CD14-positive monocyte (primary cell): ENCODE measurements around the gene GTPBP4. TPM values are rescaled to one million over a fixed set of nuclear protein-coding genes. Genes with fewer than 3 reads are reported as not detected.

Source experiments
- DNase-seq, 3 donors: peaks; one replicate each; pipeline ENCODE4 v3.0.0-alpha.2; 2011 to 2022
- H2AFZ ChIP-seq: 2 replicates; pipeline ENCODE4 v1.6.0; 2012; ENCODE audit warnings: mild to moderate bottlenecking, low read depth, low read length, inconsistent platforms; ENCODE audit not compliant: insufficient read depth, poor library complexity, severe bottlenecking
- H3K27ac ChIP-seq, 2 donors: 1 replicate in 1 of 2; 2 replicates in 1 of 2; pipeline ENCODE4 v1.5.1; 2012 to 2013; ENCODE audit warnings: low read length in 2 of 2, control low read depth in 1 of 2, inconsistent platforms in 1 of 2, low read depth in 1 of 2, mild to moderate bottlenecking in 1 of 2
- H3K27me3 ChIP-seq, 2 donors: one replicate each; pipeline versions ENCODE4 v1.6.0 to v1.6.1; 2011 to 2013; ENCODE audit warnings: low read length in 2 of 2; ENCODE audit not compliant: control insufficient read depth in 2 of 2, insufficient read depth in 2 of 2
- H3K36me3 ChIP-seq, 2 donors: replicated peaks in 1 of 2; 1 replicate in 1 of 2; 2 replicates in 1 of 2; pipeline versions ENCODE4 v1.5.1 to v1.6.1; 2012 to 2013; ENCODE audit warnings: low read length in 2 of 2, control low read depth in 1 of 2, inconsistent platforms in 1 of 2, mild to moderate bottlenecking in 1 of 2; ENCODE audit not compliant: insufficient read depth in 2 of 2, control insufficient read depth in 1 of 2
- H3K4me1 ChIP-seq, 2 donors: 1 replicate in 1 of 2; 2 replicates in 1 of 2; pipeline versions ENCODE4 v1.5.1 to v1.6.1; 2012 to 2013; ENCODE audit warnings: low read length in 2 of 2, control low read depth in 1 of 2, inconsistent platforms in 1 of 2, mild to moderate bottlenecking in 1 of 2, moderate library complexity in 1 of 2; ENCODE audit not compliant: insufficient read depth in 2 of 2, control insufficient read depth in 1 of 2
- H3K4me2 ChIP-seq: replicated peaks from 2 replicates; pipeline ENCODE3; 2012; ENCODE audit warnings: low read length, moderate library complexity, mild to moderate bottlenecking; ENCODE audit not compliant: poor library complexity, severe bottlenecking; ENCODE audit errors: extremely low read depth
- H3K4me3 ChIP-seq, 3 experiments: fragments of 200-600 bp in 1 of 3; sonication (generic) in 1 of 3; replicated peaks in 1 of 3; 1 replicate in 2 of 3; 2 replicates in 1 of 3; pipeline ENCODE4 v1.5.1; 2011 to 2013; ENCODE audit warnings: low read length in 3 of 3, mild to moderate bottlenecking in 3 of 3, control low read depth in 2 of 3, low read depth in 2 of 3, inconsistent platforms in 1 of 3, moderate library complexity in 1 of 3
- H3K79me2 ChIP-seq: 2 replicates; pipeline ENCODE4 v1.6.0; 2012; ENCODE audit warnings: mild to moderate bottlenecking, control low read depth, inconsistent platforms, low read length, moderate library complexity; ENCODE audit not compliant: insufficient read depth
- H3K9ac ChIP-seq: 2 replicates; pipeline ENCODE4 v1.6.0; 2017; ENCODE audit warnings: low read length, mild to moderate bottlenecking; ENCODE audit not compliant: insufficient read depth, poor library complexity, severe bottlenecking
- H3K9me3 ChIP-seq, 2 donors: replicated peaks in 1 of 2; 1 replicate in 1 of 2; 2 replicates in 1 of 2; pipeline versions ENCODE4 v1.5.1 to v1.6.1; 2012 to 2013; ENCODE audit warnings: low read length in 2 of 2, control low read depth in 1 of 2; ENCODE audit not compliant: control insufficient read depth in 1 of 2, insufficient read depth in 1 of 2
- H4K20me1 ChIP-seq: 2 replicates; pipeline ENCODE4 v1.6.0; 2012; ENCODE audit warnings: mild to moderate bottlenecking, low read length, control low read depth, moderate library complexity; ENCODE audit not compliant: insufficient read depth
- H3K27ac Mint-ChIP-seq, 7 donors: one replicate each; pipeline ENCODE4 v1.8.0; 2020; ENCODE audit warnings: mild to moderate bottlenecking in 7 of 7, mixed read lengths in 7 of 7, moderate library complexity in 6 of 7, inconsistent platforms in 2 of 7
- H3K27me3 Mint-ChIP-seq, 3 donors: one replicate each; pipeline ENCODE4 v1.8.0; 2021 to 2022; ENCODE audit warnings: low read depth in 3 of 3, mild to moderate bottlenecking in 3 of 3, mixed read lengths in 3 of 3, moderate library complexity in 3 of 3, inconsistent platforms in 1 of 3
- H3K36me3 Mint-ChIP-seq, 2 donors: one replicate each; pipeline ENCODE4 v1.8.0; 2020; ENCODE audit warnings: mixed read lengths in 2 of 2, inconsistent platforms in 1 of 2, mild to moderate bottlenecking in 1 of 2
- H3K4me1 Mint-ChIP-seq: one replicate; pipeline ENCODE4 v1.8.0; 2020; ENCODE audit warnings: mild to moderate bottlenecking, mixed read lengths
- H3K4me3 Mint-ChIP-seq, 2 donors: one replicate each; pipeline ENCODE4 v1.8.0; 2020; ENCODE audit warnings: mild to moderate bottlenecking in 2 of 2, mixed read lengths in 2 of 2, moderate library complexity in 1 of 2
- H3K9me3 Mint-ChIP-seq, 7 donors: one replicate each; pipeline ENCODE4 v1.8.0; 2020 to 2022; ENCODE audit warnings: mixed read lengths in 7 of 7, mild to moderate bottlenecking in 6 of 7, moderate library complexity in 6 of 7, inconsistent platforms in 2 of 7
- CTCF ChIP-seq: fragments of 200-600 bp; IDR thresholded peaks from one replicate; pipeline ENCODE4 v1.8.0; 2022; ENCODE audit warnings: antibody characterized with exemption, mild to moderate bottlenecking
- WGBS: methylation state at CpG from one replicate; pipeline ENCODE4 v1.1.5; 2013; ENCODE audit warnings: missing lambda C conversion rate; ENCODE audit not compliant: insufficient coverage; 5-methylcytosine and 5-hydroxymethylcytosine counted together
- intact Hi-C, 2 donors: fragments of 100-400 bp; cut with micrococcal nuclease; formaldehyde crosslinking; loops; one replicate each; pipeline versions ENCODE4 v1.15.0 to v1.15.1; 2023
- polyA plus RNA-seq, 3 donors: library from polyadenylated mRNA; depleted of rRNA in 1 of 3; unstranded in 2 of 3; stranded (reverse) in 1 of 3; fragments of 300-500 nt in 2 of 3; fragments of >200 nt in 1 of 3; fragmentation: Illumina TruSeq in 2 of 3; gene quantifications; 1 replicate in 2 of 3; 2 replicates in 1 of 3; pipeline ENCODE4 v1.2.3, GENCODE V29; 2012 to 2021

The GTPBP4 gene
- polyA plus RNA-seq, 3 donors: 9.9 to 16.1 (median 12.2) TPM

GRCh38 chr10:1050145-1050544 is 61.9 kb downstream of the GTPBP4 start:
- H3K79me2 ChIP-seq: peaks cover 85% of the 10 kb centered on the region
- H3K9me3 ChIP-seq: no peaks in the 10 kb centered on the region
- H3K4me1 ChIP-seq: peaks cover 34 to 62% of the 10 kb centered on the region in 2 donors
- H3K27me3 ChIP-seq: no peaks in the 10 kb centered on the region
- peak overlapping the region; percentile 91 to 94 for H3K4me3 Mint-ChIP-seq
- TF ChIP-seq CTCF: no peak
- peaks cover 62% of the 10 kb centered on the region for H4K20me1 ChIP-seq
- H3K4me2 ChIP-seq: peak overlapping the region; percentile 87
- H2AFZ ChIP-seq: peak overlapping the region; percentile 51
- peak overlapping the region; percentile 98 to 100 for H3K27ac ChIP-seq
- intact Hi-C loops: loop anchor here in 1 of 2 donors (5.0 kb wide), 1 partner anchor 63 kb away; the partner anchor contains the start of gene GTPBP4
- H3K4me3 ChIP-seq: peak overlapping the region; percentile 77 to 94 (median 87)
- H3K27ac Mint-ChIP-seq: peak overlapping the region; percentile 98 to 100 (median 99)
- H3K9me3 Mint-ChIP-seq: no peaks in the 10 kb centered on the region
- peak overlapping the region; percentile 94 for H3K9ac ChIP-seq
- WGBS: 67% methylated on average over 1 of the region's 5 CpGs
- H3K36me3 ChIP-seq: peaks cover 10 to 43% of the 10 kb centered on the region in 2 donors
- no peaks in the 10 kb centered on the region for H3K27me3 Mint-ChIP-seq
- peaks cover 27 to 33% of the 10 kb centered on the region in 2 donors for H3K36me3 Mint-ChIP-seq
- DNase-seq: no peak
- H3K4me1 Mint-ChIP-seq: peaks cover 53% of the 10 kb centered on the region

GRCh38 chr10:1050554-1050953 is 62.3 kb downstream of the GTPBP4 start:
- Mint-ChIP-seq H3K9me3 (no peaks in the 10 kb centered on the region), H3K27me3 (no peaks in the 10 kb centered on the region), H3K4me1 (peaks cover 52% of the 10 kb centered on the region), H3K36me3 (peaks cover 27 to 28% of the 10 kb centered on the region in 2 donors), H3K27ac (peak overlapping the region; percentile 7 to 98 (median 66)), H3K4me3 (peak overlapping the region in 1 of 2 donors; percentile 34)
- H4K20me1 ChIP-seq: peaks cover 65% of the 10 kb centered on the region
- H3K36me3 ChIP-seq: peaks cover 10 to 43% of the 10 kb centered on the region in 2 donors
- H2AFZ ChIP-seq: no peak overlapping the region
- peaks cover 37 to 62% of the 10 kb centered on the region in 2 donors for H3K4me1 ChIP-seq
- peak in 1 of 3 donors; percentile 29 for DNase-seq
- intact Hi-C loops: loop anchor here in 1 of 2 donors (5.0 kb wide), 1 partner anchor 63 kb away; the partner anchor contains the start of gene GTPBP4
- H3K79me2 ChIP-seq: peaks cover 83% of the 10 kb centered on the region
- no peaks in the 10 kb centered on the region for H3K27me3 ChIP-seq
- H3K27ac ChIP-seq: peak overlapping the region in 1 of 2 donors; percentile 62
- H3K9me3 ChIP-seq: no peaks in the 10 kb centered on the region
- no peak for TF ChIP-seq CTCF
- H3K4me2 ChIP-seq: no peak overlapping the region
- 85% methylated on average over 3 of the region's 4 CpGs for WGBS
- H3K9ac ChIP-seq: no peak overlapping the region
- H3K4me3 ChIP-seq: peak overlapping the region in 1 of 3 experiments; percentile 87
